HCT116 (cell line): ENCODE results near the gene AGK. TPM values are rescaled to one million over a fixed set of nuclear protein-coding genes. Genes with fewer than 3 reads are reported as not detected.

Source experiments
- ATAC-seq: fragments of 200-7000 bp; cut with Tn5 transposase; 2 replicates; pipeline ENCODE4 v1.9.1; 2020; ENCODE audit warnings: mild to moderate bottlenecking, moderate library complexity
- BruUV-seq: library from RNA; stranded (reverse); fragments of 400-500 nt; replicated peaks from 2 replicates; lab custom pipeline; 2021; lab: Mats Ljungman, UMichigan
- CTCF ChIA-PET: fragments of 300-600 bp; sonication (Branson Sonifier 250); formaldehyde crosslinking; loops from one replicate; lab custom pipeline; 2021; ENCODE audit warnings: antibody characterized with exemption; lab: Charles Lee
- POLR2A ChIA-PET: fragments of 300-600, 350-600 bp; sonication (Branson Sonifier 250); formaldehyde crosslinking; loops from one replicate; lab custom pipeline; 2021; ENCODE audit warnings: antibody characterized with exemption; lab: Charles Lee
- RAD21 ChIA-PET, 2 experiments: fragments of 300-600 bp; sonication (Branson Sonifier 250); formaldehyde crosslinking; loops; one replicate each; lab custom pipeline; 2023; ENCODE audit warnings: low total read pairs in 2 of 2; ENCODE audit not compliant: uncharacterized antibody in 2 of 2, unreplicated experiment in 2 of 2, low non-redundant PET in 1 of 2; lab: Charles Lee
- DNase-seq: peaks from one replicate; pipeline ENCODE4 v3.0.0-alpha.2; 2010; ENCODE audit warnings: low read depth, low spot score
- H2AFZ ChIP-seq: fragments of 200-600 bp; shearing (Covaris generic), sonication (generic); 2 replicates; pipeline ENCODE4 v1.6.1; 2017; ENCODE audit warnings: low read depth, mixed run types, mixed read lengths, antibody characterized with exemption, low read length; ENCODE audit not compliant: poor library complexity, severe bottlenecking
- H3K27ac ChIP-seq: 2 replicates; pipeline ENCODE4 v1.5.1; 2012; ENCODE audit warnings: low read depth, low read length
- H3K27me3 ChIP-seq: fragments of 200-600 bp; sonication (generic); 2 replicates; pipeline ENCODE4 v1.6.1; 2016; ENCODE audit warnings: mixed run types, low read length, mixed read lengths; ENCODE audit not compliant: insufficient read depth
- H3K36me3 ChIP-seq, 2 experiments: fragments of 200-500 bp in 1 of 2; fragments of 200-600 bp in 1 of 2; sonication (Bioruptor generic) in 1 of 2; sonication (generic) in 1 of 2; 2 replicates each; pipeline versions ENCODE4 v1.5.1 to v1.6.1; 2014 to 2016; ENCODE audit warnings: low read length in 2 of 2, inconsistent platforms in 1 of 2, mixed read lengths in 1 of 2, mixed run types in 1 of 2; ENCODE audit not compliant: insufficient read depth in 2 of 2, control insufficient read depth in 1 of 2
- H3K4me1 ChIP-seq, 2 experiments: fragments of 200-600 bp in 1 of 2; sonication (generic) in 1 of 2; 2 replicates each; pipeline versions ENCODE4 v1.5.1 to v1.6.1; 2012 to 2017; ENCODE audit warnings: low read length in 2 of 2, inconsistent platforms in 1 of 2, mild to moderate bottlenecking in 1 of 2, mixed read lengths in 1 of 2, mixed run types in 1 of 2, moderate library complexity in 1 of 2; ENCODE audit not compliant: insufficient read depth in 2 of 2, control insufficient read depth in 1 of 2
- H3K4me2 ChIP-seq: fragments of 200-600 bp; sonication (generic); 2 replicates; pipeline ENCODE4 v1.6.1; 2017; ENCODE audit warnings: mixed run types, low read length, mixed read lengths
- H3K4me3 ChIP-seq, 2 experiments: fragments of 200-600 bp in 1 of 2; sonication (generic) in 1 of 2; replicated peaks in 1 of 2; 2 replicates each; pipeline ENCODE4 v1.5.1; 2011 to 2016; ENCODE audit warnings: low read length in 2 of 2, control low read depth in 1 of 2, low read depth in 1 of 2, mild to moderate bottlenecking in 1 of 2, mixed read lengths in 1 of 2, mixed run types in 1 of 2
- H3K79me2 ChIP-seq: fragments of 200-600 bp; sonication (generic); 2 replicates; pipeline ENCODE4 v1.6.1; 2017; ENCODE audit warnings: mild to moderate bottlenecking, mixed run types, low read length, moderate library complexity, mixed read lengths; ENCODE audit not compliant: insufficient read depth
- H3K9ac ChIP-seq: fragments of 200-600 bp; sonication (generic); 2 replicates; pipeline ENCODE4 v1.6.1; 2016; ENCODE audit warnings: low read length, mixed read lengths
- H3K9me2 ChIP-seq: fragments of 200-600 bp; sonication (generic), shearing (Covaris generic); 2 replicates; pipeline ENCODE4 v1.6.1; 2017; ENCODE audit warnings: mixed run types, mild to moderate bottlenecking, moderate library complexity; ENCODE audit not compliant: insufficient read depth
- H3K9me3 ChIP-seq, 2 experiments: fragments of 200-500 bp in 1 of 2; fragments of 200-600 bp in 1 of 2; sonication (Bioruptor generic) in 1 of 2; sonication (generic) in 1 of 2; 2 replicates each; pipeline ENCODE4 v1.6.1; 2014 to 2017; ENCODE audit warnings: low read length in 2 of 2, mixed read lengths in 2 of 2, inconsistent platforms in 1 of 2, low read depth in 1 of 2, mild to moderate bottlenecking in 1 of 2, mixed run types in 1 of 2, moderate library complexity in 1 of 2; ENCODE audit not compliant: control insufficient read depth in 1 of 2, insufficient read depth in 1 of 2
- H4K20me1 ChIP-seq: fragments of 200-600 bp; sonication (generic), shearing (Covaris generic); 2 replicates; pipeline ENCODE4 v1.6.1; 2017; ENCODE audit warnings: mixed run types, mild to moderate bottlenecking, moderate library complexity; ENCODE audit not compliant: insufficient read depth
- CBX3 ChIP-seq: IDR thresholded peaks from 2 replicates; pipeline ENCODE4 v1.6.1; 2012; ENCODE audit warnings: low read depth
- EGR1 ChIP-seq: IDR thresholded peaks from 2 replicates; pipeline ENCODE4 v1.6.1; 2012; ENCODE audit warnings: low read depth
- ELF1 ChIP-seq: IDR thresholded peaks from 2 replicates; pipeline ENCODE4 v1.6.1; 2012; ENCODE audit warnings: low read depth, borderline replicate concordance
- EZH2 ChIP-seq: fragments of 200-600 bp; sonication (generic); IDR thresholded peaks from 2 replicates; pipeline ENCODE4 v1.6.1; 2017; ENCODE audit warnings: antibody characterized with exemption, mixed run types
- EZH2phosphoT487 ChIP-seq: fragments of 200-600 bp; IDR thresholded peaks from 2 replicates; pipeline ENCODE4 v1.6.1; 2018; ENCODE audit warnings: antibody characterized with exemption, borderline replicate concordance
- FOSL1 ChIP-seq: IDR thresholded peaks from 2 replicates; pipeline ENCODE4 v1.6.1; 2012; ENCODE audit warnings: low read depth
- JUND ChIP-seq: IDR thresholded peaks from 2 replicates; pipeline ENCODE4 v1.6.1; 2012
- POLR2A ChIP-seq: IDR thresholded peaks from 2 replicates; pipeline ENCODE4 v1.7.0; 2011; ENCODE audit warnings: borderline replicate concordance; ENCODE audit not compliant: insufficient read depth, insufficient read length; ENCODE audit errors: extremely low read depth
- POLR2AphosphoS5 ChIP-seq: IDR thresholded peaks from 2 replicates; pipeline ENCODE4 v1.6.1; 2011; ENCODE audit warnings: mild to moderate bottlenecking, low read depth, low read length, moderate library complexity
- REST ChIP-seq: IDR thresholded peaks from 2 replicates; pipeline ENCODE4 v1.6.1; 2012; ENCODE audit warnings: low read depth
- SIN3A ChIP-seq: IDR thresholded peaks from 2 replicates; pipeline ENCODE4 v1.6.1; 2012; ENCODE audit warnings: low read depth
- SP1 ChIP-seq: IDR thresholded peaks from 2 replicates; pipeline ENCODE4 v1.6.1; 2012; ENCODE audit warnings: low read depth
- SRF ChIP-seq: IDR thresholded peaks from 2 replicates; pipeline ENCODE4 v1.6.1; 2012; ENCODE audit warnings: low read depth
- ZFX ChIP-seq: fragments of 450-650 bp; IDR thresholded peaks from 2 replicates; pipeline ENCODE4 v1.6.1; 2017
- intact Hi-C: fragments of 100-400 bp; cut with micrococcal nuclease; formaldehyde crosslinking; loops from 2 replicates; pipeline ENCODE4 v1.10.0; 2022
- total RNA-seq: library from RNA; stranded (reverse); gene quantifications from one replicate; pipeline ENCODE4 v1.2.1, GENCODE V29; 2021; ENCODE audit not compliant: unreplicated experiment
- TF ChIP-seq, protein P1 (sequence below): IDR thresholded peaks from 2 replicates; pipeline ENCODE4 v1.6.1; 2012
- TF ChIP-seq, protein P2 (sequence below), 3 experiments: fragments of 200-600 bp in 1 of 3; sonication (generic) in 1 of 3; IDR thresholded peaks in 2 of 3; conservative IDR thresholded peaks in 1 of 3; 2 replicates each; pipeline ENCODE4 v1.5.1; 2012 to 2017; ENCODE audit warnings: low read depth in 2 of 3, low read length in 2 of 3, antibody characterized with exemption in 1 of 3, borderline replicate concordance in 1 of 3, control low read depth in 1 of 3, mild to moderate bottlenecking in 1 of 3, mixed read lengths in 1 of 3, mixed run types in 1 of 3, moderate library complexity in 1 of 3; ENCODE audit not compliant: insufficient read depth in 1 of 3

Gene AGK
- total RNA-seq, 1 experiment from 2014 or later, result 36.3 TPM

- no TSS peak for BruUV-seq
- Histone ChIP-seq H4K20me1 (no peaks in the 10 kb centered on the region), H3K9ac (no peak overlapping the region), H3K36me3 (peaks cover 7 to 15% of the 10 kb centered on the region in 2 experiments; a peak in 2 of 4 replicates), H3K9me2 (no peaks in the 10 kb centered on the region), H3K4me3 (no peak overlapping the region), H3K4me2 (no peak overlapping the region), H3K27ac (no peak overlapping the region), H2AFZ (no peak overlapping the region), H3K27me3 (no peaks in the 10 kb centered on the region), H3K4me1 (no peaks in the 10 kb centered on the region), H3K9me3 (no peaks in the 10 kb centered on the region), H3K79me2 (peaks cover 6% of the 10 kb centered on the region)
- ATAC-seq (no peak), DNase-seq (no peak)
- ChIA-PET CTCF (no interaction called here), POLR2A (no interaction called here), RAD21 (no interaction called here)
- no peak for TF ChIP-seq SRF
- no peak for TF ChIP-seq JUND
- no peak for TF ChIP-seq SIN3A
- TF ChIP-seq, protein P1, sequence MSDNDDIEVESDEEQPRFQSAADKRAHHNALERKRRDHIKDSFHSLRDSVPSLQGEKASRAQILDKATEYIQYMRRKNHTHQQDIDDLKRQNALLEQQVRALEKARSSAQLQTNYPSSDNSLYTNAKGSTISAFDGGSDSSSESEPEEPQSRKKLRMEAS, result no peak
- TF ChIP-seq, protein P2, sequence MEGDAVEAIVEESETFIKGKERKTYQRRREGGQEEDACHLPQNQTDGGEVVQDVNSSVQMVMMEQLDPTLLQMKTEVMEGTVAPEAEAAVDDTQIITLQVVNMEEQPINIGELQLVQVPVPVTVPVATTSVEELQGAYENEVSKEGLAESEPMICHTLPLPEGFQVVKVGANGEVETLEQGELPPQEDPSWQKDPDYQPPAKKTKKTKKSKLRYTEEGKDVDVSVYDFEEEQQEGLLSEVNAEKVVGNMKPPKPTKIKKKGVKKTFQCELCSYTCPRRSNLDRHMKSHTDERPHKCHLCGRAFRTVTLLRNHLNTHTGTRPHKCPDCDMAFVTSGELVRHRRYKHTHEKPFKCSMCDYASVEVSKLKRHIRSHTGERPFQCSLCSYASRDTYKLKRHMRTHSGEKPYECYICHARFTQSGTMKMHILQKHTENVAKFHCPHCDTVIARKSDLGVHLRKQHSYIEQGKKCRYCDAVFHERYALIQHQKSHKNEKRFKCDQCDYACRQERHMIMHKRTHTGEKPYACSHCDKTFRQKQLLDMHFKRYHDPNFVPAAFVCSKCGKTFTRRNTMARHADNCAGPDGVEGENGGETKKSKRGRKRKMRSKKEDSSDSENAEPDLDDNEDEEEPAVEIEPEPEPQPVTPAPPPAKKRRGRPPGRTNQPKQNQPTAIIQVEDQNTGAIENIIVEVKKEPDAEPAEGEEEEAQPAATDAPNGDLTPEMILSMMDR (IDR thresholded peaks at IDR 0.05 in 2 of 3, conservative IDR thresholded peaks at IDR 0.05 in 1 of 3; ENCODE audit: borderline replicate concordance in 1 of 3, insufficient read depth in 1 of 3, low read depth in 2 of 3, low read length in 2 of 3), result no peak
- TF ChIP-seq ELF1, result no peak
- TF ChIP-seq POLR2A, result no peak
- no peak for TF ChIP-seq POLR2AphosphoS5
- TF ChIP-seq EZH2phosphoT487, result no peak
- TF ChIP-seq SP1, result no peak
- no peak for TF ChIP-seq EZH2
- no peak for TF ChIP-seq ZFX
- no peak for TF ChIP-seq CBX3
- TF ChIP-seq FOSL1, result no peak
- TF ChIP-seq EGR1, result no peak
- TF ChIP-seq REST, result no peak
- intact Hi-C loops, result loop anchor here (10.0 kb wide), 1 partner anchor 175 kb away; the partner anchor contains the start of gene SSBP1
These were observed 8.8 kb downstream of the AGK start for GRCh38 chr7:141559961-141560360.
